HG03045 (cell line): ENCODE measurements around the gene NPC2.
"Not testable (repeated sequence)": the region's sequence is repeated elsewhere in the genome, so short reads cannot be mapped to it uniquely, and the experiment has no call there.

Experiments used
- ATAC-seq: cut with Tn5 transposase; IDR thresholded peaks from one replicate; pipeline ENCODE4 v1.9.1; 2021; ENCODE audit warnings: mild to moderate bottlenecking, moderate library complexity; ENCODE audit not compliant: unreplicated experiment

NPC2 gene

DNA sequence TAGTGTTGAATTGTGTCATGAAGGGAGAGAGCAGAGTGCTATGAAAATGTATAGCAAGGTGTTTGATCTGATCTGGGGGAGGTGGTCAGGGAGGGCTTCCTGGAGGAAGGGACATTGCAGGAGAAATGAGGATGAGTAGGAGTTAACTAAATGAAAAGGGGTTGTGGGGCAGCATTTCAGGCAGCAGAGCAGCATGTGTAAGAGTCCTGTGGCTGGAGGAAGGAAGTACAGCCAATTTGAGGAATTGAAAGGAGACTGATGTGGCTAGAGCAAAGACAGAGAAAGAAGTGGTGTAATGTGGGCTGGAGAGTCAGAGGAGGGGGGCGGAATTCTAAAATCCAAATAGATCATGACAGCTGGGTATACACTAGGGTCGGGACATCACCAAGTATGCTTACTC lies 20.5 kb downstream of the NPC2 start:
- ATAC-seq: no peak

DNA sequence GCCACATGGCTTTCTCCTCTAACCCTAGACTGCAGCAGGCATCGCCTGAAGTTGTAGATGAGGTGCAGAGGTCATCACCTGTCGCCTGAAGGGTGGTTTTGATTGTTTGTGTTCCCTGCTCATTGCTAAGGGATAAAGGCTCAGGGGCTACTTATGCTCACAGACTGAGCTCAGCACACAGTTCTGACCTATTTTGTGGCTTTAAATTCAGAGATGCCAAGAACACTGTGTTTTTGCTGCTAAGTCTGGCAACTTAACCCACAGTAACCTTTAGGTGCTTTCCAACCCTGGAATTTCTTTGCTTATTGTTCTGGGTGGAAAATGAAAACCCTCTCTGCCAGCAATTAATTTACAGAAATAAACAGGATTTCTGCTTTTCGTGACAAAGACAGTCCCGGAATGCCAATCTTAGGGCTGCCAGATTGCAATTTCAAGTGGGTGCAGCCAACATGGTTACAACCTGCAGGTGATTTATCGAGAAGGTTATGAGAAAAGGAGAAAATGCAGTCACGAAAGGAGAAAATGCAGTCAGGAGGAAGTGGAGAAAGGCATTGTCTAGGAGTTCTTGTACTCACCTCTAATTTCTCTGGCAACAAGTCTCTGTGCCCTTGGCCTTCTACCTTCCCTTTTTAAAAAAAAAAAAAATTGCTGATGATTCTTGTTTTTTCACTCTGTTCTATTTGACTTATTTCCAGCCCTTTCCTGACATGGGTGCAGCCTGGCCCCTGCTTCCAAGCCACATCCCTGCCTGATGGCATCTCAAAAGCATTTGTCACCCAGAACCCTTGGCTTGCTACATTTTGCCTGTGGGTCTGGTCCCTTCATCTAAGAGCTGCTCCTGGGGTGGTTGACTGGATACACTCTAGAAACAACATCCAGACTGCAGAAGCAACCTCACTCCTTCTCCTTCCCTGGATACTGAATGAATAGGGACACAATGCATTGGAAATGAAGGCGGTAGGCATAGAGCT lies 23.3 kb downstream of the NPC2 start:
- no peak for ATAC-seq

- no peak for ATAC-seq
Observed at GRCh38 chr14:74468513-74468912, 24.6 kb downstream of the NPC2 start.

GRCh38 chr14:74465335-74465734 lies 27.8 kb downstream of the NPC2 start:
- ATAC-seq: no peak

- ATAC-seq: no peak
Observed at GRCh38 chr14:74464785-74465184, 28.3 kb downstream of the NPC2 start.

DNA sequence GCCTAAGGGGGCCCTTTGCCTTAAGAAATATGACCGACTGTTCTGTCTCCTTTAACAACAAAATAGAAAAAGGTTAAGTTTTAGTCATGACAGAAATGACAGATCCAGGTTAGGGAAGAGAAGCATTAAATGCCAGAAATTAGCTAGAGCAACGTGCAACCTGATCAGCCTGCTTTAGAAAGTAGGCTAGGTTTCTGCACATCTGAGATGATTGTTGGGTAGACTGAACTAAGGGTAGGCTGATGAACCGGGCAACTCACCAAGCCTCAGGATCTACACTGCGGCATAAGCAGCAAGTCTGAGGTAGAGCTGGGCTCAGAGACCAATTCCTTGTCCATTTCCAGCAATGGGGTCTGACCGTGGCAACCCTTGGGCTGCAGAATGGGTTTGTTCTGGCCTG lies 29.4 kb downstream of the NPC2 start:
- ATAC-seq: no peak

DNA sequence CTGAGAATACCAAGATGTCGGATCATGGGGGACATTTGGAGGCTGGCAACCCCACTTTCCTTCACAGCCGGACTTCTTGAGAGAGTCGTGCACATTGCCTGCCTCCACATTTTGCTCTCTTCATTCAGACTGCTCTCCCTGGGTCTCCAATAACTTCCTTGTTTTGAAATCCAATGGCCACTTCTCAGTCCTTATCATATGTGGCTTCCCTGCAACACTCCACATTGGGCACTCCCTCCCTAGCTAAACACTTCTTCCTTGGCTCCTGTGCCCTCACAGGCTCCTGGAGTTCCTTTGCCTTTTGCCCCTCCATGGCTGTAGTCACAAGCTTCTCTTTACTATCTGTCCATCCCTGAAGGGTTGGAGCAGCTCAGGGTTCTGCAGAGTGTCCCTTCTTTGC lies 30.1 kb downstream of the NPC2 start:
- no peak for ATAC-seq

DNA sequence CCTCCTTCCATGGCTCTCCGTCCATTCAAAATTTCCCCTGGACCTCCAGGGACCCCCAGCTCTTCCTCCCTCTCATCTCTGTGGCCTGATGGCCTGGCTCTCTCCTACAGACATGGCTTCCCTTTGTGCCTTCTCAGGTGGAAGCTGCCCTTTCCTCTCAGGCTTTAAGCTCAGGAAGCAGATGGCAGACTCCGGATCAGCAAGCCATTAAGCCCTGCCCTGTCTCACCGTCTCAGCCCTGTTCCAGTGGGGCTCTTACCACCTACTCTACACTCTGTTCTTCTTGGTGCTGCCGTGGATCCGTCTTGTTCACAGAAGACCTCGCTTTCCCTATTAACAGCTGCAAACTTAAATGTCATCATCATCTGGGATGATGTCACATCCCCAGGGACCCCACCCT lies 33.1 kb downstream of the NPC2 start:
- no peak for ATAC-seq

DNA sequence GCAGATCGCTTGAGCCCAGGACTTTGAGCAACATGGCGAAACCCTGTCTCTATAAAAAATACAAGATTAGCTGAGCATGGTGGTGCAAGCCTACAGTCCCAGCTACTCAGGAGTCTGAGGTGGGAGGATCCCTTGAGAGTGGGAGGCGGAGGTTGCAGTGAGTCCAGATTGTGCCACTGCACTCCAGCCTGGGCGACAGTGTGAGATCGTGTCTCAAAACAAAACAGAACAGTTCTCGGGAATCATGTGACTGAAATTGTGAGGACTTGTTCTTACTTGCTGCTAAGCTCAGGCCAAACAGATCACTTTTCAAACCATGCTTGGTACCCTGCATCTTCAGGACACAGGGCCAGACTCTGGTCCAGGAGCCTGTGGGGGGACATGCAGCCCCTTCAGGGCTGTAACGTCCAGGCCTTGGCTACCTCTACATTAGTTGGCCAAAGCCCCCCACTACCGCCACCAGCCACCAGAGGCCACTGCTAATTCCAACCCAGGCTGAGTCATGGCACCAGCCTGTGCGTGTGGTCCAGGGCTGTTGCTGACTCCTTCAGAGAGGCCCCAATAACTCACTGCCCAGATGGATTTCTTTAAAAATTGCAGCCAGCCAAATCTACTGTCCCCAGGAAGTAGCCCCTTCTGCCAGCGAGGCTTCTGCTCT lies 33.7 kb downstream of the NPC2 start:
- ATAC-seq: no peak

GRCh38 chr14:74457565-74457895 lies 35.6 kb downstream of the NPC2 start:
- ATAC-seq: no peak

GRCh38 chr14:74456684-74457564 lies 36.2 kb downstream of the NPC2 start:
- no peak for ATAC-seq

- not testable (repeated sequence) for ATAC-seq
Observed at GRCh38 chr14:74454397-74454796, 38.7 kb downstream of the NPC2 start.

DNA sequence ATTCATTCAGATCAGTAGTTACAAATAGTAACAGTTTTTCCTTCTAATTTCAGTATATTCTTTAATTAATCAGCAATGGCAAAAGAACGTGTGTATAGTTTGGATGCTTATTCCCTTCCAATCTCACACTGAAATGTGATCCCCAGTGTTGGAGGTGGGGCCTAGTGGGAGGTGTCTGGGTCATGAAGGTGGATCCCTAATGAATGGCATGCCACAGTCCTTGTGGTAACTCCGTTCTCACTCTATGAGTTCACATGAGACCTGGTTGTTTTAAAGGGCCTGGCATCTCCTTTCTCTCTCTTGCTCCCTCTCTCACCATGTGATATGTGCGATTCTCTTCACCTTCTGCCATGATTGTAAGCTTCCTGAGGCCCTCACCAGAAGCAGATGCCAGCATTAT lies 48.2 kb downstream of the NPC2 start:
- ATAC-seq: no peak

DNA sequence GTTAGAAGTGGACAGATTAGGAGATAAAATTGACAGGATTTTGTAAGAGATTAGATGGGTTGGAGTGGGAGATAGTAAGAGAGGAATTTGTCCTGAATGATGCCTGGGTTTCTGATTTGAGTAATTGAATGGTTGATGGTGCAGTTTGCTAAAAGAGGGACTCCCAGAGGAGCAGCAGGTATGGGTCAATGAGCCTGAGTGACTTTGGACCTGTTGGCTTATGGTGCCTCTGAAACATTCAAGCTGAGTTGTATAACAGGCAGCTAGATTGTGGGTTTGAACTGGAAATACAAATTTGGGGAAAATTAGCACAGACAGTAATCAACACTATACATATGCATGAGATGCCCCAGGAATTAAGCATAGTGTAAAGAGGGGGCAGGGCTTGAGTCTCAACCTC lies 50.3 kb downstream of the NPC2 start:
- no peak for ATAC-seq

DNA sequence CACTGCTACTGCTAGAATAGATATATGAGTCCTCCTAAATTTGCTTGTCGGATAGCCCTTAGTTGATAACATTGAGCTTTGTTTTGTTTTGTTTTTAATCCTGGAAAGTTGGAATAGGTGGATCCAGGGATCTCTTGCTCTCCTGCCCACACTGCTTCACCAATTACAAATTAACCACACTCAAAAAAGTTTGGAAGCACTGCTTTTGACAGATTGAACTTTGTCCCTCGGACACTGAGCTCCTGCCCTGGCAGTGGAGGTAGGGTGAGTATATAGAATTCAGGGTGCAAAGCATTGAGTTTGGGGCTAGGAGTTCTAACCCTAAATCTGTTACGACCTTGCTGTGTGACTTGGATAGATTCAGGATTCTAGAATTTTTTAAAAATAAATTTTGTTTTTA lies 52.0 kb downstream of the NPC2 start:
- ATAC-seq: no peak

DNA sequence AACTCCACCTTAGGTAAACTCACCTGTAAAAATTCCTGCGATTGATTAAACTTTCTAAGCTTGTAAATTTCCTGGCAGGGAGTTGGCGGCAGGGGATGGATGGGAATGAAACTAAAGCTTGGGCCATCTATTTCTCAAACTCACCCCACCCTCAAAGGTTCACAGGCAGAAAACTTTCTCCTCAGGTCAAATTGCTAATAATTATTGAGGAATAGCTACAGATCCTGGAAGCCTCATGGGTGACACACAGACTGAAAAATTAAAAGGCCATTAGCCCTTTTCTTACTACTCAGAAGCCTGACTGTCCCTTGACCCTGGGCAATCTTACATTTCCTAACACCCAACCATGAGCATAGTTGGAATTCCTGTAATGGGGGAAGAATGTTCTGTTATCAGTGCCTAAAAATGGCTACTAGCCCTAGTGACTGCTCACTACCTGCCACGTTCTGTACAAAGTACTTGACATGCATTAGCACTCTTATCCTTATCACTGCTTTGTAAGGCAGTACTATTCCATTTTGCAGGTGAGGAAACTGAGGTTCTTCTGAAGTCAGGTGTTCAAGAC lies 54.7 kb downstream of the NPC2 start:
- ATAC-seq: no peak

DNA sequence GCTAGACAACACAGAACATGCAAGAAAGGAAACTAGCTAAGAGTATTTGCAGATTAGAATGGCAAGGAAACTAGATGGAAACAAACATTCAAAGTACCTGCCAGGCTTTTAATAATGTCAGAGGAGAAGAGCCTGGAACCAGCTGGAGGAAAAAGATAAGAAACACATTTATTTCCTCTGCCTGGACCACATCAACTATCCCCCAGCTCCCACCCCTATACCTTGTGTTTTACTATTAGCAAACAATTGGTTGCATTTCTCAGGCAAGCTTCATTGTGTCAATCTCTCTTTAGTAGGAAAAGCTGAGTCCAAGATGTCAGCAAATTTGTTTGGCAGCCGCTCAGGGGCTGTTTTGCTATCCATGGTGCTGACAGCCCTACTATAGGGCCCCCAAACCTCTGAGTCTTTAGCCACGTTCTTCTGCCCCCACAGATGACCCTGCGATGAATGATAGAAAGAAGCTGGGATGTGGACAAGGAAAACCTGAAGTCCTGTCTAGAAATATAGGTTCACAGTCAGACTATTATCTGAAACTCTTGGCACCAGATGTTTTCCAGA lies 55.5 kb downstream of the NPC2 start:
- no peak for ATAC-seq

DNA sequence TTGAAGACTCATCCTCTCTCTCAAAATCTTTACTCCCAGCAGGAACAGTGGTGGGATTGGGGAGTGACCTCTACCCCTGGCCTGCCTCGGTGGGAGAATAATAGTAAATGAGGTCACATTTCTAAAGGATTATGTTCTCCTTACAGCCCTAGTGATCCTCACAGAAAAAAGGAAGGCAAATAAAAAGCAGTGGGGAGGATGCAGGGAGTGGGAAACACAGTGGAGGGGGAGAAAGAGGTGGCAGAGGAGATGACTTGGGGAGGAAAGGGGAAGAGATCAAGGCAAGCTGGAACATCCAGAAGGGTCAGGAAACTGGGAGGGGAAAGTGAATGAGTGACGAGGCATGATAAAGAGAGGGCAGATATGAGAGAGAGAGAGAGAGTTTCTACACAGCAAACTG lies 58.8 kb downstream of the NPC2 start:
- no peak for ATAC-seq

- ATAC-seq: no peak
Observed at GRCh38 chr14:74429991-74430390, 63.1 kb downstream of the NPC2 start.
